A172 (cell line): Measurements from ENCODE around the gene PCDHA9. TPM values are rescaled to one million over a fixed set of nuclear protein-coding genes. Genes with fewer than 3 reads are reported as not detected.
"Not testable (repeated sequence)": the region's sequence is repeated elsewhere in the genome, so short reads cannot be mapped to it uniquely, and the experiment has no call there.

Experiments used
- DNase-seq: peaks from one replicate; pipeline ENCODE4 v3.0.0-alpha.2; 2015; ENCODE audit warnings: low spot score
- total RNA-seq: library from RNA; depleted of rRNA; stranded (reverse); fragments of >200 nt; shearing (Covaris generic); gene quantifications from 2 replicates; pipeline ENCODE4 v1.2.3, GENCODE V29; 2014; rRNA removed

PCDHA9 gene
- total RNA-seq, result 0.07 TPM in 1 of 2 replicates, not detected in the other

GRCh38 chr5:140848139-140849102 is at the start of gene PCDHA9:
PCDHA9 (plus strand) TSS chr5:140848382; CDS start chr5:140848496, 114 bp downstream.
- DNase-seq, result not testable (repeated sequence)

- DNase-seq, result peak; percentile 32
Observed at GRCh38 chr5:140800816-140801493, 47.2 kb upstream of the PCDHA9 start, which contains the start of gene PCDHA3. PCDHA3 (plus strand) TSS chr5:140801057.

GRCh38 chr5:140801494-140801841 is 46.7 kb upstream of the PCDHA9 start:
- peak; percentile 31 for DNase-seq

GRCh38 chr5:140802381-140802780 is 45.8 kb upstream of the PCDHA9 start:
- DNase-seq, result not testable (repeated sequence)

- DNase-seq, result no peak
Observed at GRCh38 chr5:140802781-140803271, 45.4 kb upstream of the PCDHA9 start.

- peak; percentile 42 for DNase-seq
Observed at GRCh38 chr5:140806834-140807775, 41.1 kb upstream of the PCDHA9 start, which contains the start of gene PCDHA4. PCDHA4 (plus strand) TSS chr5:140807068.

- DNase-seq, result not testable (repeated sequence)
Observed at GRCh38 chr5:140808241-140808888, 39.8 kb upstream of the PCDHA9 start.

- no peak for DNase-seq
Observed at GRCh38 chr5:140808889-140809291, 39.3 kb upstream of the PCDHA9 start.

- DNase-seq, result no peak
Observed at GRCh38 chr5:140821375-140822280, 26.6 kb upstream of the PCDHA9 start, which contains the start of gene PCDHA5. PCDHA5 (plus strand) TSS chr5:140821613.

GRCh38 chr5:140822281-140822629 is 25.9 kb upstream of the PCDHA9 start:
- no peak for DNase-seq

- DNase-seq, result not testable (repeated sequence)
Observed at GRCh38 chr5:140822969-140823368, 25.2 kb upstream of the PCDHA9 start.

- DNase-seq, result no peak
Observed at GRCh38 chr5:140823475-140823874, 24.7 kb upstream of the PCDHA9 start.

- DNase-seq, result no peak
Observed at GRCh38 chr5:140827704-140828361, 20.3 kb upstream of the PCDHA9 start, which contains the start of gene PCDHA6. PCDHA6 (plus strand) TSS chr5:140827960; CDS start chr5:140828092, 132 bp downstream.

- no peak for DNase-seq
Observed at GRCh38 chr5:140828362-140828737, 19.8 kb upstream of the PCDHA9 start.

GRCh38 chr5:140829511-140830501 is 18.4 kb upstream of the PCDHA9 start:
- DNase-seq, result not testable (repeated sequence)

GRCh38 chr5:140833993-140834392 is 14.2 kb upstream of the PCDHA9 start, which contains the start of gene PCDHA7:
PCDHA7 (plus strand) TSS chr5:140834269; CDS start chr5:140834384, 115 bp downstream.
- peak; percentile 8 for DNase-seq

GRCh38 chr5:140834439-140835008 is 13.7 kb upstream of the PCDHA9 start:
- DNase-seq, result not testable (repeated sequence)
